HEK293T (cell line): Measurements from ENCODE around the gene MCTP2.

Experiments
- ARNT ChIP-seq: fragments of 450-650 bp; IDR thresholded peaks from 2 replicates; pipeline ENCODE4 v1.6.1; 2017; ENCODE audit warnings: mild to moderate bottlenecking
- FOXM1 ChIP-seq: fragments of 450-650 bp; IDR thresholded peaks from 2 replicates; pipeline ENCODE4 v1.6.1; 2017; ENCODE audit warnings: mild to moderate bottlenecking, borderline replicate concordance
- SP1 ChIP-seq: fragments of 450-650 bp; IDR thresholded peaks from 2 replicates; pipeline ENCODE4 v1.6.1; 2017
- ZNF384 ChIP-seq: fragments of 450-650 bp; IDR thresholded peaks from 2 replicates; pipeline ENCODE4 v1.6.1; 2016

DNA sequence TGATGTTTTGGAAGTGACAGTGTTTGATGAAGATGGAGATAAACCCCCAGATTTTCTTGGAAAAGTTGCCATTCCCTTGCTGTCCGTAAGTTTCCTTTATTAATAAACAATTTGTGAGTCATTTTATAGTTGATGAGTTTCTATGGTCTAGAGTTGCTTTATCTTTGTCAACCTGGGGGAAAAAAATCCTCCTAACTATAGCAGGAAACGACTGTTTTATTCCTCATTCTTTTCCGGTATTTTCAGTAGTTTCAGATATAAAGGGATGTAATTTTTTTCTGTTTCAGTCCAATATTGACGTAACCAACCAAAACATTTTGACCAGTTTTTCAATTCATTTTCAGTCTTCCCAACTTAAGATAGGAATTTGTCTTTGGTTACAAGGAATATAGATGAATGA lies 154.1 kb downstream of the MCTP2 start:
- TF ChIP-seq FOXM1 (no peak), SP1 (no peak), ARNT (no peak), ZNF384 (no peak)
